Activated T-cell treated with anti-CD3 and anti-CD28 coated beads, Interleukin-2, amount 50 U/mL, for 72 hours (primary cell): ENCODE measurements around the gene RNF8. TPM values are rescaled to one million over a fixed set of nuclear protein-coding genes. Genes with fewer than 3 reads are reported as not detected.
A peak's percentile ranks its signal among the peaks of the same experiment; 100 is the strongest.

Source experiments
- ATAC-seq, 2 donors: fragments of 150-1000 bp; cut with Tn5 transposase; replicated peaks in 1 of 2; 2 replicates each; pipeline ENCODE4 v1.10.0; 2021; ENCODE audit warnings: moderate library complexity in 2 of 2, mild to moderate bottlenecking in 1 of 2
- DNase-seq, 2 donors: peaks; one replicate each; pipeline ENCODE4 v3.0.0; 2021 to 2022; ENCODE audit warnings: mixed read lengths in 1 of 2
- H3K27ac Mint-ChIP-seq: one replicate; pipeline ENCODE4 v1.8.0; 2022; ENCODE audit warnings: mild to moderate bottlenecking, moderate library complexity, mixed read lengths
- H3K27me3 Mint-ChIP-seq: one replicate; pipeline ENCODE4 v1.8.0; 2022; ENCODE audit warnings: low read depth, mixed read lengths
- H3K36me3 Mint-ChIP-seq, 2 donors: one replicate each; pipeline ENCODE4 v1.8.0; 2022; ENCODE audit warnings: mixed read lengths in 2 of 2, mild to moderate bottlenecking in 1 of 2; ENCODE audit not compliant: insufficient read depth in 2 of 2
- H3K4me1 Mint-ChIP-seq: one replicate; pipeline ENCODE4 v1.8.0; 2022; ENCODE audit warnings: low read depth, mixed read lengths
- H3K4me3 Mint-ChIP-seq, 2 donors: one replicate each; pipeline ENCODE4 v1.8.0; 2022; ENCODE audit warnings: mild to moderate bottlenecking in 2 of 2, mixed read lengths in 2 of 2, moderate library complexity in 2 of 2
- H3K9me3 Mint-ChIP-seq, 2 donors: one replicate each; pipeline ENCODE4 v1.8.0; 2022; ENCODE audit warnings: mixed read lengths in 2 of 2
- total RNA-seq, 2 donors: library from RNA; stranded (reverse); gene quantifications; one replicate each; pipeline ENCODE4 v1.2.3, GENCODE V29; 2022

RNF8 gene
- total RNA-seq, 2 donors from 2014 or later: 19.3 to 24.7 TPM

DNA sequence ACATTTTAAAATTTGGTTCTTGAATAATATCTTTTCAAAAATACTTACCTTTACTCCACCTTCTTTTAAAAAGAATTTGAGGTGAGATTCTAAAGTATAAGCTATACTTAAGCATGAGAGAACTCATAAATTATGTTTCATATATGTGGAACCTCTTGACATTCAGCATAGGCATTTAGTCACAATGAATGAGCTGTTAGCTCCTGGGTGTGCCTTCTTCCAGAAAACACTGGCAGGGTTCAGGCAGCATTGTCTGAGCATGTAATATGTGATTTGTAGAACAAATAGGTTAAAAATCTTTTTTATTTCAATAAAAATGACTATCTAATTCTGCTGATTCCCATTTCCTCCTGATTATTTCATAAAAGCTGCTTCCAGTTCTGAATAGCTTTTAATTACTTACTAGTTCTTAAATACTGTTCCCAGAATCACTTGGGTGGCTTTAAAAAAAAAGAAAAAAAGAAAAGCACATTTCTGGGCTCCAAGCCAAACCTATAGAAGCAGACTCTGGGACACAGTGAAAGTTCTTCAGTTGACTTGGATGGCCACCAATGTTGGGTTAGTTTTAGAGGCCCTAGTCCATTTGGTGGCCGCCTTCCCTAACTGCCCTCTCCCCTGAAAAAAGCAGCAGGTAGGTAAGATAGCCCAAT is 20.2 kb downstream of the RNF8 start:
- ATAC-seq: no peak
- H3K9me3 Mint-ChIP-seq: no peaks in the 10 kb centered on the region
- no peaks in the 10 kb centered on the region for H3K27me3 Mint-ChIP-seq
- no peak overlapping the region for H3K4me3 Mint-ChIP-seq
- peaks cover 4% of the 10 kb centered on the region for H3K4me1 Mint-ChIP-seq
- no peak for DNase-seq
- peaks cover 3 to 9% of the 10 kb centered on the region in 2 donors for H3K36me3 Mint-ChIP-seq
- no peak overlapping the region for H3K27ac Mint-ChIP-seq

DNA sequence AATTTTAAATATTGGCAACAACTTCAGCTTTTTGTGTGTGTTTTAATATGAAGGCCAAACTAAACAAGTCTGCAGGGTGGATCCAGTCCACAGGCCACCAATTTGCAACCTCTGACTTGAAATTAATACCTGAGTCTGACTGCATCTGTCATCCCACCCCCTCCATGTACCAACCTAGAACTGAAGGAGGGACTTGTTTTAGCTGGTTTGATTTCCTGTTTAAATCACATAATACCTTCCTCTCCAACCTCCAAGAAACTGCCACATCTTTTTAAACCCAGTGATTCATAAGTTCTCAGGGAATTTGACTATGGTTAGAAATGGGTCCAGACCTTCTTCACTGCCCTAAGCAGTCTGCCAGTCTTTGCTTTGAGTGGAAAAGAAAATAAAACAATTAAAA is 21.6 kb downstream of the RNF8 start:
- Mint-ChIP-seq H3K4me1 (no peaks in the 10 kb centered on the region), H3K36me3 (peaks cover 3 to 6% of the 10 kb centered on the region in 2 donors), H3K27ac (peak overlapping the region; percentile 54), H3K9me3 (no peaks in the 10 kb centered on the region), H3K4me3 (no peak overlapping the region), H3K27me3 (no peaks in the 10 kb centered on the region)
- DNase-seq: no peak
- no peak for ATAC-seq

DNA sequence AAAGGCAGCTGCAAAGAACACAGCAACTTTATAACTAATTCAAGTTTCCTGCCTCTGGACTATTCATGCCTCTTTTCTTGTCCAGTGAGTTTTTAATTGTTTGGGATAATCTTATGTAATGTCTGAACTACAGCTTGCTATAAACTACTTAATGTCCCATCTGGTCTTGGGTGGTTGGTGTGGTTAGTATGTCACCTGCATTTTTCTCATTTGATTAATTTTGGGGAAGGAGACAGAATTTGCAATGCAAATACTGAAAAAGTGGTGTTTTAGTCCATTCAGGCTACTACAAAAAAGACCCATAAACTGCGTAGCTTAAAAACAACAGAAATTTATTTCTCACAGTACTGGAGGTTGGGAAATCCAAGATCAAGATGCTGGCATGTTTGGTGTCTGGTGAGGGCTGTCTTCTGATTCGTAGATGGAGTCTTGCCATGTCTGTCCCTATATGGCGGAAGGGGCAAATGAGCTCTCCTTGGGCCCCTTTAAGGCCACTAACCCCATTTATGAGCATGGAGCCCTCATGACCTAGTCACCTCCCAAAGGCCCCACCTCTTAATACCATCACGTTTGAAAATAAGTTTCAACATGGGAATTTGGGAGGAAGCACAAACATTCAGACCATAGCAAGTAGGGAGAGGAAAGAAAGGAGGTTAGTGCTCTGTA is 22.4 kb downstream of the RNF8 start:
- Mint-ChIP-seq H3K27me3 (no peaks in the 10 kb centered on the region), H3K27ac (no peak overlapping the region), H3K36me3 (peaks cover 3 to 8% of the 10 kb centered on the region in 2 donors), H3K4me3 (no peak overlapping the region), H3K4me1 (no peaks in the 10 kb centered on the region), H3K9me3 (no peaks in the 10 kb centered on the region)
- ATAC-seq (no peak), DNase-seq (no peak)

DNA sequence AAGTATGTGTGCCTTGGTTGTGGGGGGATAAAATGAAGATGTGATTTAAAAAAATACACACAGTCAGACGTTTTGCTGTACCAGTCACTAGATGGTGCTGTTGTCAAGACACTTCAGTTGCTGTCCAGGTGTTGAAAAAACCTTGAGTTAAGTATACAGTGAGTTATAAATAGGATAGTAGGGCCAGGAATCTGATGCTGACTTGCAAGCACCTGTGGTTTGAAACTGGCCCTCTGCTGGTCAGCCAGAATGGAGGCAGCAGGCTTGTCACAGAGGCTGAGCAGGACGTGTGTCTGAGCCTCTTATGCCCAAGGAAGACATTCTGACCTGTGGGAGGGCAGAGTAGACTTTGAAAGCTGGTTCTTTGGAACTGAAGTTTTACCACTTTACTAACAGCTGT is 27.8 kb downstream of the RNF8 start:
- peaks cover 5 to 15% of the 10 kb centered on the region in 2 donors for H3K36me3 Mint-ChIP-seq
- DNase-seq: peak; percentile 18 to 19
- ATAC-seq: peak; percentile 47 to 49
- H3K4me3 Mint-ChIP-seq: no peak overlapping the region
- H3K27ac Mint-ChIP-seq: no peak overlapping the region
- H3K9me3 Mint-ChIP-seq: no peaks in the 10 kb centered on the region
- H3K4me1 Mint-ChIP-seq: no peaks in the 10 kb centered on the region
- H3K27me3 Mint-ChIP-seq: no peaks in the 10 kb centered on the region

DNA sequence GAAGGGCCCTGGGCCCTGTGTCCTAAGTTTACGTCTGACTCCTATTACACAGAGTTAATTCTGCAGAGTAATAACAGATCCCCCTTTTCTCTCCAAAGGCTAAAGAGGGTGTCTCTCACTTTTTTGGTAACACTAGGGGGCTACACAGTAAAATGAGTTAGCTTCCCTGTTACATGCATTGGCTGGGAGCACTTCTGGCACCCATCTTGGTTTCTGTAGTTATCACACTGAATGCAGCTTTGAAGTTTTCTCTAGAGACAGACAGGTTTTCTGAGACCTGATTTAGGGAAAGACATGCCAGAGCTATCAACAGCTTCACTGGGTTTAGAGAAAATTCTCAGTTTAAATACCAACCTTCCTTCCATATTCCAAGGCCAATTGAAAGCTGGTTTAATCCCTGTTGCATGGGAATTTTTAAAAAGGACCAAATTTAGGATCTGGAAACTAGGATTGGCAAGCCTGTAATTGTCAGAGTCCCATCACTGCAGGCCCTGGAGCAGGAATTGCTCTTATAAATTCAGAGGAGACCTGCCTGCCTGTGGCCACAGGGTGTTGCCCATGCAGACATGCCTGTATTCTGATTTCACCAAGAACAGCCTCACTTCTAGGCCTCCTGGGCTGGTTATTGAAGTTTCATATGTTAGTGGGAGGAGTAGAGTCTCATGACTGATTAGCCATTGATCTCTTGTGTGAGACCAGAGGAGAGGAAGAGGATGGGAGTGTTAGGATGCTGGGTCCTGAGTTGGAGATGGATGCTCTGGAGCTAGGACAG is 29.4 kb downstream of the RNF8 start:
- DNase-seq (no peak), ATAC-seq (no peak)
- H3K9me3 Mint-ChIP-seq: no peaks in the 10 kb centered on the region
- H3K27ac Mint-ChIP-seq: no peak overlapping the region
- H3K36me3 Mint-ChIP-seq: peaks cover 2 to 13% of the 10 kb centered on the region in 2 donors
- H3K4me1 Mint-ChIP-seq: no peaks in the 10 kb centered on the region
- no peak overlapping the region for H3K4me3 Mint-ChIP-seq
- no peaks in the 10 kb centered on the region for H3K27me3 Mint-ChIP-seq

DNA sequence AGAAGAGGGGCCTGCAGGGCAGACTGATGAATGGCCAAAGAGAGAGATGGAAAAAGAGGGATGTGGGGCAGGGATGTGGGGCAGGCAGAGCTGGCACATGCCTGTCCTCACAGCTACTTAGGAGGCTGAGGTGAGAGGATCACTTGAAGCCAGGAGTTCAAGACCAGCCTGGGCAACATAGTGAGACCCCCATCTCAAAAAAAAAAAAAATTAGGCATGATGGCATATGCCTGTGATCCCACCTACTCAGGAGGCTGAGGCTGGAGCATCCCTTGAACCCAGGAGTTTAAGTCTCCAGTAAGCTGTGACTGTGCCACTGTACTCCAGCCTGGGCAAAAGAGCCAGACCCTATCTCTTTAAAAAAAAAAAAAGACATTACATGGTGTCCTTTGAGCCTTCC is 34.8 kb downstream of the RNF8 start:
- Mint-ChIP-seq H3K36me3 (peaks cover 0 to 3% of the 10 kb centered on the region in 2 donors), H3K27ac (no peak overlapping the region), H3K9me3 (no peaks in the 10 kb centered on the region), H3K4me3 (no peak overlapping the region), H3K27me3 (no peaks in the 10 kb centered on the region), H3K4me1 (no peaks in the 10 kb centered on the region)
- ATAC-seq (no peak), DNase-seq (no peak)

DNA sequence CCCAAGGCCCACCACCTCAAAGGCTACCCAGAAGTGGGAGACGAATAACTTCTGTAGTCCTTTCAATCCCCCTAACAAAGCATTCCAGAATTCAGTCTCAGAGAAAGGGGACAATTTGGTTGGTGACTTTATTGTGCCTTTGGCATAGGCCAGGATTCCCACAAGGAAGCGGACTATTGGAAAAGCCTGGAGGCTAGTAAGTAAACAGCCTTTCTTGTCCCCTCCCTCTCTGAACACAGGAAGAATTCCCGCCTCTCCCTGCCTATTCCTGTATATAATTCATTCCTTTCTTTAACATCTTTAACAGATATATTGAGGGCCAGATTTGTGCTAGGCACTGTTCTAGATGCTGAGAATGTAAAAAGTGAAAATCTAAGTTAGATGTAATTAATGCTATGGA is 36.1 kb downstream of the RNF8 start:
- H3K36me3 Mint-ChIP-seq: peaks cover 0 to 3% of the 10 kb centered on the region in 2 donors
- ATAC-seq (no peak), DNase-seq (no peak)
- H3K4me1 Mint-ChIP-seq: no peaks in the 10 kb centered on the region
- H3K4me3 Mint-ChIP-seq: no peak overlapping the region
- H3K27ac Mint-ChIP-seq: no peak overlapping the region
- no peaks in the 10 kb centered on the region for H3K9me3 Mint-ChIP-seq
- H3K27me3 Mint-ChIP-seq: no peaks in the 10 kb centered on the region

DNA sequence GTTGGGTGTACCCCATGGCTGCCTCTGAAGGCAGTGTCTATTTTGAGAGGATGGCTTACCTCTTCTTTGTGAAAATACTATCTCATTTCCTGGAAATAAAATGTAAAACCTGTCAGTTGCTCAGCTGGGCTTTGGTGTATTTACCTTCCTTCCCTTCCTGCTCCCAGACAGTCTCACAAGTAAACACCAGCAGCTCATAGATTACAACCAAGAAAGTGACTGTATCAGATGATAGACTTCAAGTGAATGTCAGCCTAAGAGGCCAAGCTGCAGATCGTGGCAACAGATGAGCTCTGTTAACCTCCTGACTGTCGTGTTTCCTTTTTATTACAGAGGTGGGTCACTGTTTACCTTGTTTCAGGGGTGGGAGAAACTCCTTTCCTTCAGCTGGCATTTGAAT is 37.3 kb downstream of the RNF8 start:
- no peaks in the 10 kb centered on the region for H3K27me3 Mint-ChIP-seq
- H3K27ac Mint-ChIP-seq: no peak overlapping the region
- ATAC-seq: no peak
- DNase-seq: no peak
- no peak overlapping the region for H3K4me3 Mint-ChIP-seq
- H3K9me3 Mint-ChIP-seq: no peaks in the 10 kb centered on the region
- peaks cover 0 to 3% of the 10 kb centered on the region in 2 donors for H3K36me3 Mint-ChIP-seq
- H3K4me1 Mint-ChIP-seq: no peaks in the 10 kb centered on the region

DNA sequence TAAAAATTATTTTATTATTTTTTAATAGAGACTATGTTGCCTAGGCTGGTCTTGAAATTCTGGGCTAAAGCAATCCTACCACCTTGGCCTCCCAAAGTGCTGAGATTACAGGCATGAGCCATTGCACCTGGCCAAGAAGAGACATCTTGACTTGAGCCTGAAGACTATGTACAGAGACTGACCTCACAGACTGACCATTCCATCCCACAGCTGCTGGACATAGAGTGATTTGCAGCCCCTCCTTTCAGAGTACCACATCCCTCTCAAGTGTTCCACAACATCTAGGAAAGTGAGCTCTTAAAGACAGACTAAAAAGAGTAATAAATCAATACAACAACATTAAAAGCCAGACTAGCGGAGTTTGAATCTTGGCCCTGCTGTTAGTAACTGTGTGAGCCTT is 39.0 kb downstream of the RNF8 start:
- no peaks in the 10 kb centered on the region for H3K9me3 Mint-ChIP-seq
- H3K4me1 Mint-ChIP-seq: no peaks in the 10 kb centered on the region
- DNase-seq (no peak), ATAC-seq (no peak)
- no peak overlapping the region for H3K27ac Mint-ChIP-seq
- H3K36me3 Mint-ChIP-seq: peaks cover 0 to 1% of the 10 kb centered on the region in 2 donors
- H3K4me3 Mint-ChIP-seq: no peak overlapping the region
- H3K27me3 Mint-ChIP-seq: no peaks in the 10 kb centered on the region

DNA sequence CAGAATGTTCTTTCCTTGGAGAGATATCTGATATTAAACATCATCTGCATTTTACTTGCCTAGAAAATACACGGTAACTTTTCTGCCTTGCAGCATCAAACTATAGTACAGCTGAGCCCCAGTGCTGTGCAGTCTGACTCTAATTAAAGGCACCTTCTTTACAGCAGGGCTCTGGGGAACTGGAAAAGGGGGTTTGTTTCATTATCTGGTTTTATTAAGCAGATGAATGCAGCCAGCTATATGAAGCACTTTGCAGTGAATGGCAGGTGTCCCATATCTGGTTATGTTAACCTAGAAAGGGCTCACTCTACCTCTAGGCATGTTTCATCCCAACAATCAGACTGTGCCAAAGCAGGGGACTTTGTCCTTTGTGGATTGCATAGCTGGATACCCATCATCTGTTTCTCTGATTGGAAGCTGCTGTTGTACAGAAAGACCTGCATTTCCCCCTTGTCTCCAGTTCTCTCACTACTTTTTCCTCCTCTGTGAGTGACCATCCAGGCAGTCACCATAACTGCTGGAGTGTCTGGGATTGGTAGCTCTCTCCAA is 39.7 kb downstream of the RNF8 start:
- Mint-ChIP-seq H3K9me3 (no peaks in the 10 kb centered on the region), H3K4me1 (no peaks in the 10 kb centered on the region), H3K4me3 (no peak overlapping the region), H3K27me3 (no peaks in the 10 kb centered on the region), H3K36me3 (peaks cover 0 to 1% of the 10 kb centered on the region in 2 donors), H3K27ac (no peak overlapping the region)
- ATAC-seq: no peak
- DNase-seq: no peak

DNA sequence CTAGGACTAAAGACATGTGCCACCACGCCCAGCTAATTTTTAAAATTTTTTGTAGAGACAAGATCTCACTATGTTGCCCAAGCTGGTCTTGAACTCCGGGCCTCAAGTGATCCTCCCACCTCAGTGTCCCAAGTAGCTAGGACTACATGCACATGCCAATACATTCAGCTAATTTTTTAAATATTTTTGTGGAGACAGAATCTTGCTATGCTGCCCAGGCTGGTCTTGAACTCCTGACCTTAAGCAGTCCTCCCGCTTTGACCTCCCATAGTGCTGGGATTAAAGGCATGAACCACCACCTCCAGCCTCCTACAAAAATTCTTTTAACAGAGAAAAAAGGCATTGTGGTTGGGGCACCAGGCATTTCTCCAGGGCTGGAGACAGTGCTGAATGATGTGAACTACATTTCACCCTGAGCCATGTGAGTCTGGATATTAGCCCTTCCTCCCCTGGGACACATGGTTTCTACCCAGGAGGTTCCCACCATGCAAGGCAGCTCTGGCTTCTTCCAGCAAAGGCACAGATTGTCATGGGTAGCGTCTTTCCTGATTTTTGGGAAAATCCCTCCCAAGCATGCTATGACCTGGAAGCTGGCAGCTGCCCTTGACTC is 42.9 kb downstream of the RNF8 start:
- Mint-ChIP-seq H3K4me1 (no peaks in the 10 kb centered on the region), H3K27ac (no peak overlapping the region), H3K4me3 (no peak overlapping the region), H3K9me3 (no peaks in the 10 kb centered on the region), H3K27me3 (peaks cover 5% of the 10 kb centered on the region), H3K36me3 (no peaks in the 10 kb centered on the region)
- no peak for ATAC-seq
- no peak for DNase-seq

DNA sequence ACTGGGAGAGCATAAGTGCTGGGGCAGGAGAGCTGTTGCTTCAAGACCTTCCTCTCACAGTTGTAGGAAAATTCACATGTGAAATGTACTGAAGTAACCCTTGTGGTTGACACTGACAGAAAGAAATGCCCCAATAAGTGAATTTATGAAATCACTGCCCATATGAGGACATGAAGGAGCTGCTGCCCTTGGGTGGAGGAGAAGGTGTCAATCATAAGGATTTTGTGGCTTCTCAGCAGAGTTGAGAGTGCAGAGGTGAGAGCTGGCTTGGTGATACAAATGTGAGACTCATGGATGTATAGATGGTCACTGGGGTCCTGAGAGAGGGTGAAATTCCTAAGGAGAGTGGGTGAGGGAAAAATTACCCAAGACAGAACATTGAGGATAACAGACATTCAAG is 45.3 kb downstream of the RNF8 start:
- H3K4me1 Mint-ChIP-seq: no peaks in the 10 kb centered on the region
- no peak overlapping the region for H3K27ac Mint-ChIP-seq
- H3K36me3 Mint-ChIP-seq: no peaks in the 10 kb centered on the region
- no peak overlapping the region for H3K4me3 Mint-ChIP-seq
- no peaks in the 10 kb centered on the region for H3K9me3 Mint-ChIP-seq
- DNase-seq: no peak
- peaks cover 5% of the 10 kb centered on the region for H3K27me3 Mint-ChIP-seq
- ATAC-seq: no peak
